Ureter (tissue), 1 donor: ENCODE data around the gene ZNF746. TPM values are rescaled to one million over a fixed set of nuclear protein-coding genes. Genes with fewer than 3 reads are reported as not detected.

ENCODE experiments used
- DNase-seq: peaks from one replicate; pipeline ENCODE4 v3.0.0-alpha.2; 2020; ENCODE audit warnings: low spot score
- total RNA-seq: library from RNA; stranded (reverse); gene quantifications from one replicate; pipeline ENCODE4 v1.2.4, GENCODE V29; 2023
- donor health status: DM: yes; HTN: yes; CAD: no.

ZNF746 gene
- total RNA-seq, 1 donor from 2014 or later = 17.3 TPM

DNA sequence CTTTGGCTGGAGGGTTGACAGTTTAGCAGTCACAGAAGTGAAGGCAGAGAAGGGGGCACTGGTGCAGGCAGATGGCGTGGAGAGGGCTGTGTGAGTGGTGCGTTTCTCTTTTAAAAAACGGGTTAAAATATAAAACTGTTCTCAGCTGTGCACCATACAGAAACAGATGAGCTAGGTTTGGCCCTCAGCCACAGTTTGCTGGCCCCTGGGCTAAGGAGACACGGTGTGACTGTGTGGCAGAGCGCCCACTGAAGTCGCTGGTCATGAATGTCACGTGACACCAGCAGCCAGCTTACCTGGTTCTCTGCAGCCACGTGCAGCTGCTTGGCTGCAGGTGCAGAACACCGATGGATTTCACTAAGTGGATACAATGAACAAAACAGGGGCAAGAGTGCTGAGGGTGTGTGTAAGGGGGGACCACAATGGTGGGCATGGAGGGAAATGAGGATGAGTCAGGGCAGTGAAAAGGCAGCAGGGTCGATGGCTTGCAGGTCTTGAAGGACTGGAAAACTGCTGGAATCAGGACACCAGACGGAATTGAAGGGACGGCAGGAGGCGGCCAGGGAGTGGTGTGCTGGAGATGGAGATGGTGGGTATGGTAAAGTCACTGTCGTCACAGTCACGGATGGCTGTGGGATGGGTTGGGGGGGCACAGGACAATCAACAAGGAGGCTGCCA, 7.4 kb downstream of the ZNF746 start:
- no peak for DNase-seq

DNA sequence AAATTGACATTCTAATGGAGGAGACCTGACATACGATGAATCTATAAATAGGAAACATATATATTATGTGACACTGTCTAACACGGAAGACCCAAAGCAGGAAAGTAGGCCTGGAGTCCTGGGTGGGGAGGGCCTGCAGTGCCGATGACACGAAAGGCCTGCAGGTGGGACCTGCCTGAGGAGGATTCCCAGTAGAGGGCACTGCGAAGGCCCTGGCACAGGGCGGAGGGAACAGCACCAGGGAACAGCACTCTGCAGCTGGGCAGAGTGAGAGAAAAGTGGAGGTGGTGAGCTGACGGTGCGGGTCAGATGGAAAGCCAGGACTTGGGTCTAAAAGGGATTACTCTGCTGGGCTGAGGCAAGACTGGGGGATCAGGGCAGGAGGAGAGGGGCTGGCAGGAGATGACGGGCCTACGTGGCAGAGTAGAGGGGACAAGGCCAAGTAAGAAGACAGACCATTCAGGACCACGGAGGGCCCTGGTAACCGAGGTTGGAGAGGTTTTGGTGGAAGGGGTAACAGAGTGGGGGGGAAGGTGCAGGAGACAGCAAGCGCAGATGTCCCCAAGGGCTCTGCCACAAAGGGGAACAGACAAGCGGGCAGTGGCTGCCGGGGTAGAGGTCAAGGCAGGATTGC, 8.1 kb downstream of the ZNF746 start:
- no peak for DNase-seq

- DNase-seq = peak; percentile 7
Measured at GRCh38 chr7:149479568-149479967, 18.0 kb downstream of the ZNF746 start.

DNA sequence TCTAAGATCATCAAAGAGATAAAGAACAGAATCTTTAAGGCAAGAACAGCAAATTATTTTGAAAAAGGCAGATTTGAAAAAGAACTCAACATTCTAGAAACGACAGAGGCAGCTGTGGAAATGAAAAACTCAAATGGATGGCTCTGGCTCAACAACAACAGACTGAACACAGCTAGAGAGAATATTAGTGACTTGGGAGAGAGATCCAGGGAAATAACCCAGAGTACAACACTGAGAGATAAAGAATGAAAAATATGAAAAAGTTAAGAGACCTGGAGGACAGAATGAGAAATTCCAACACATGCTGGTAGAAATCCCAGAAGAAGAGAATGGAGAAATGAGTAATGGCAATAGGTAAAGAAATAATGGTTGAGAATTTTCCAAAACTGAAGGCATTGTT, 18.9 kb downstream of the ZNF746 start:
- DNase-seq = no peak

- peak; percentile 37 for DNase-seq
Measured at GRCh38 chr7:149477494-149478443, 19.8 kb downstream of the ZNF746 start.

- peak; percentile 27 for DNase-seq
Measured at GRCh38 chr7:149476791-149477190, 20.8 kb downstream of the ZNF746 start.

DNA sequence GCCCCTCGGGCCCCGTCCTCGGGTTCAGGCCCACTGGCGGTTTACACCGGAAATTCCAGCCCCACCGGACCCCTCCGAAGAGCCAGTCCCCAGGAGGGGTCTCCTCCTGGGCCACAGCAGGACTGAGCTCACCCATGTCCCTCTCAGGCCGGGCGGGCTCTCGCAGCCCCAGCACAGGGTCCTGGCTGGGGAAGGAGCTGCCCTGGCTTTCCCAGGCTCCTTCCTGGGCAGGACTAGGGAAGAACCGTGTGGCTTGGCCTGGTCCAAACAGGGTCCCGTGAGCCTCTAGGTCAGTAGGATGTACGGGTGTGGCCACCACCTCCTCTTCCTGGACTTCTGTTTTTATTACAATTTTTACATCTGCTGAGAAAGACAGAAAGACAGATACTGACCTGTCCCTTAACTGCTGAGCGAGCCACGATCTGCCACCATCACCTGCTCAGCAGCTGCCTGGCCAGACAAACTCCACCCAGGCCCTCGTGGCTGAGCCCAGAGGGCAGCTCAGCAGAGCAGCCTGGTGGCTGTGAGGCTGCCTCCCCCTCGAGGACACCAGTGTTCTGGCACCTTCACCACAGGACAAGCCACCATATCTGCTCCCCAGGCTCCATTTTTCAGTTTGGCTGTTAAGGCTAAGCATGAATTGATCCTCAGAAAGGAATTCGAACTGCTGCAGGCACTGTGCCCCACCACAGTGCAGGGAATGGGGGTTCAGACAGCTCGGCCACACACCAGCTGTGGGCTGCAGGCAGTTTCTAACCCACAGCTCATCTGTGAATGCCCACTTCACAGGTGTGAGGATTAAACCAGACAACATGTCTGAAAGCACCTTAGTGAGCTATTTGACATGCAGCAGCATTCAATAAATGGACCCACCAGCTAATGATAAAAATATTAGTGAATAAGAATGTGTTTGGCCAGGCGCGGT, 22.2 kb downstream of the ZNF746 start:
- DNase-seq = peak; percentile 18

- peak; percentile 41 for DNase-seq
Measured at GRCh38 chr7:149474309-149475120, 23.1 kb downstream of the ZNF746 start.

- no peak for DNase-seq
Measured at GRCh38 chr7:149473251-149473650, 24.4 kb downstream of the ZNF746 start.

DNA sequence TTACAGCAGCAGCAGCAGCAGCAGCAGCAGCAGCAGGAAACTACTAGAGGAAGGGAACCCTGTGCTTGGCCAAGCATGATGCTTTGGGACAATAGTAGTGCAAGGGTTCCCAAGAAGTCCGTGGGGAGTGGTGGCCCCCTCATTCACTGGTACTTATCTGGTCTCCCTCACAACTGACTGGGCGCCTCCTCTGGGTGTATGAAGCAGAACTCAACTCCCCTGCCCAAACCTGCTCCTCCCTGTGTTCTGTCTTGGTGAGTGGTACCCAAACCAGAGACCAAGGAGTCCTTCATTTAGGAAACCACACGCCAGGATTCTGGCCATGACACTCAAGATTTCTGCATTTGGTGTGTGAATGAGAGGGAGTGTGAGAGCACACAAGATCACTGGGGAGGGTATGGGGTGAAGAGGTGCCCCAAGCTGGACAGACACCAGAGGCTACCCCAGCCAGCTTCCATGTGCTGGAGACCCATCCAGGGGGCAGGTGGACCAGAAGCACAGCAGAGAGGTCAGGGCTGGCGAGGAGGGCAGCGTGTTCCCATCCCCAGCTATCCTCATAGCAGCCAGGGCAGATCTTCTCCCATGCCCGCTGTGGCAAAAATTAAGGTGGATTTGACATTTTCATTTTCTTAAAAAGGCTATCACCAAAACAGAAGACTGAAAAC, 26.2 kb downstream of the ZNF746 start:
- no peak for DNase-seq

- peak; percentile 30 for DNase-seq
Measured at GRCh38 chr7:149469806-149470205, 27.8 kb downstream of the ZNF746 start.

GRCh38 chr7:149468208-149468607, 29.4 kb downstream of the ZNF746 start:
- no peak for DNase-seq

DNA sequence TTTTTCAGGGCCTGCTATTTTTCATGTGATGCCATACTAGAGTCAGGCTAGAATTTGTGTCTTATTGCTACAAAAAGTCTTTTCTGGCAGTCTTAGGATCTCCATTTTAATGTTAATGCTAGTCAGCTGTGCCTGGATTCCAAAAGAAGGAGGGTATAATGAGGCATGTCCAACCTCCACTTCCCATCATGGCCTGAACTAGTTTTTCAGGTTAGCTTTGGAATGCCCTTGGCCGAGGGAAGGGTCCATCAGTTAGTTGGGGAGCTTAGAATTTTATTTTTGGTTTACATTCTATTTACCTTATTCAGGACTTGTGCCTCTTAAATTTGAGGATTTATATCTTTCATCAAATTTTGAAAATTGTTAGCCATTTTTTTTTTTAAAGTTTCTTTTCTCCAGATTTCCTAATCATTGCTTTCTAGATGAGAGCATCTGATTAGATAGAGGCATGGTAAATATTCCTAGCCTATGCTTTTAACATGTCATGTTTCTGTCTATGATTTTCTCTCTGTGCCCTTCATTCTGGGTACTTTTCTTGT, 30.2 kb downstream of the ZNF746 start:
- no peak for DNase-seq

- DNase-seq = no peak
Measured at GRCh38 chr7:149466364-149466763, 31.2 kb downstream of the ZNF746 start.

GRCh38 chr7:149463500-149464161, 34.0 kb downstream of the ZNF746 start:
- DNase-seq = no peak

GRCh38 chr7:149462101-149462520, 35.5 kb downstream of the ZNF746 start:
- no peak for DNase-seq

- peak; percentile 88 for DNase-seq
Measured at GRCh38 chr7:149460493-149461277, 36.9 kb downstream of the ZNF746 start, which contains the start of gene ZNF777. TSS of gene ZNF777 (minus strand) at chr7:149461062. CDS start at chr7:149456022, 5,040 bp downstream.
